Mucosa of descending colon (tissue), 3 donors: Measurements from ENCODE around the gene SH2B2. TPM values are rescaled to one million over a fixed set of nuclear protein-coding genes. Genes with fewer than 3 reads are reported as not detected.
A peak's percentile ranks its signal among the peaks of the same experiment; 100 is the strongest.

ENCODE experiments used
- ATAC-seq: fragments of 200-7000 bp; cut with Tn5 transposase; one replicate; pipeline ENCODE4 v1.9.1; 2020; ENCODE audit warnings: mild to moderate bottlenecking, moderate library complexity
- DNase-seq, 3 donors: peaks; one replicate each; pipeline ENCODE4 v3.0.0-alpha.2; 2020
- H3K36me3 ChIP-seq: fragments of 200-600 bp; one replicate; pipeline ENCODE4 v1.8.0; 2021; ENCODE audit warnings: low read depth, mild to moderate bottlenecking
- H3K4me1 ChIP-seq: fragments of 200-600 bp; one replicate; pipeline ENCODE4 v1.8.0; 2021; ENCODE audit warnings: low read depth, mild to moderate bottlenecking
- H3K4me3 ChIP-seq: fragments of 200-600 bp; one replicate; pipeline ENCODE4 v1.8.0; 2021; ENCODE audit warnings: mild to moderate bottlenecking
- H3K9me3 ChIP-seq: fragments of 200-600 bp; one replicate; pipeline ENCODE4 v1.8.0; 2021; ENCODE audit warnings: mild to moderate bottlenecking
- CTCF ChIP-seq: fragments of 200-600 bp; IDR thresholded peaks from one replicate; pipeline ENCODE4 v1.8.0; 2022; ENCODE audit warnings: antibody characterized with exemption, mild to moderate bottlenecking
- intact Hi-C, 2 donors: fragments of 100-400 bp; cut with DNase I in 1 of 2; cut with micrococcal nuclease in 1 of 2; formaldehyde crosslinking; loops; one replicate each; pipeline versions ENCODE4 v1.11.0 to v1.11.1; 2022; cut with DNase I, micrococcal nuclease
- total RNA-seq, 3 donors: library from RNA; stranded (reverse); fragmentation: NEBNext Ultra II Directional in 2 of 3; extraction: Animal tissue kit (Norgen Biotek cat#: 25700) in 2 of 3; gene quantifications; one replicate each; pipeline versions ENCODE4 v1.2.1 to v1.2.4, GENCODE V29; 2021 to 2023
- donor health status: DM: no; HTN: no; CAD: no; lungs with moderate emphysema.
- donor health status: DM: no; HTN: no; CAD: no.
- donor health status: DM: no; HTN: yes; CAD: no.

Gene SH2B2
- total RNA-seq, 3 donors from 2014 or later, result 2.3 to 3.7 (median 2.7) TPM

- DNase-seq (peak in 1 of 3 donors; percentile 56), ATAC-seq (no peak)
- Histone ChIP-seq H3K36me3 (no peaks in the 10 kb centered on the region), H3K4me1 (peaks cover 10% of the 10 kb centered on the region), H3K4me3 (no peak overlapping the region), H3K9me3 (no peaks in the 10 kb centered on the region)
- intact Hi-C loops, result no loop called here
- TF ChIP-seq CTCF, result no peak
Observed at GRCh38 chr7:102303669-102304422, 17.2 kb downstream of the SH2B2 start.

- intact Hi-C loops, result no loop called here
- Histone ChIP-seq H3K36me3 (no peaks in the 10 kb centered on the region), H3K4me1 (peaks cover 10% of the 10 kb centered on the region), H3K9me3 (no peaks in the 10 kb centered on the region), H3K4me3 (no peak overlapping the region)
- ATAC-seq, result no peak
- TF ChIP-seq CTCF, result no peak
- DNase-seq, result no peak
Observed at GRCh38 chr7:102304668-102305067, 18.0 kb downstream of the SH2B2 start.

DNA sequence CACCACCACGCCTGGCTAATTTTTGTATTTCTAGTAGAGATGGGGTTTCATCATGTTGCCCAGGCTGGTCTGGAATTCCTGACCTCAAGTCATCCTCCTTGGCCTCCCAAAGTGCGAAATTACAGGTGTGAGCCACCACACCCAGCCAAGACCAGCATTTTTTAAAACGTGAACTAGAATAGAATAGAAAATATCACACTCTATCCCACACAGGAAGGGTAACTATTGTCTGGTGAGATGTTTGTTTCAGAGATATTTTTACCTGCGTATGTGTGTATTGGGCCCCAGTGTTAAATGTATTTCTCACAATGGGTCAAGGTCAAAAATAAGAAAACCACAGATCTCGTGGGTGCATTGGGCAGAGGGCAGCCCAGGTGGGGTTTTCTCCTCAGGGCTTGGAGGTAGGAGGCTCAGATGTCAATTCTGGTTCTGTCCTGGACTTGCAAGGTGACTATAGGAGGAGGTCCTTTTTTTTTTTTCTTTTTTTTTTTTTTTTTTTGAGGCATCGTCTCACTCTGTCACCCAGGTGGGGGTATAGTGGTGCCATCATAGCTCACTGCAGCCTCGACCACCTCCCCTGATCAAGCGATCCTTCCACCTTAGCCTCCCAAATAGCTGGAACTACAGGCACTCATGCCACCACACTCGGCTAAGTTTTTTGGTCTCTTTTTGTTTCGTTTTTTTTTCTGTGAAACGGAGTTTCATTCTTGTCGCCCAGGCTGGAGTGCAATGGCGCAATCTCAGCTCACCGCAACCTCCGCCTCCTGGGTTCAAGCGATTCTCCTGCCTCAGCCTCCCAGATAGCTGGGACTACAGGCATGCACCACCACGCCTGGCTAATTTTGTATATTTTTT lies 19.0 kb downstream of the SH2B2 start:
- intact Hi-C loops, result no loop called here
- DNase-seq, result no peak

DNA sequence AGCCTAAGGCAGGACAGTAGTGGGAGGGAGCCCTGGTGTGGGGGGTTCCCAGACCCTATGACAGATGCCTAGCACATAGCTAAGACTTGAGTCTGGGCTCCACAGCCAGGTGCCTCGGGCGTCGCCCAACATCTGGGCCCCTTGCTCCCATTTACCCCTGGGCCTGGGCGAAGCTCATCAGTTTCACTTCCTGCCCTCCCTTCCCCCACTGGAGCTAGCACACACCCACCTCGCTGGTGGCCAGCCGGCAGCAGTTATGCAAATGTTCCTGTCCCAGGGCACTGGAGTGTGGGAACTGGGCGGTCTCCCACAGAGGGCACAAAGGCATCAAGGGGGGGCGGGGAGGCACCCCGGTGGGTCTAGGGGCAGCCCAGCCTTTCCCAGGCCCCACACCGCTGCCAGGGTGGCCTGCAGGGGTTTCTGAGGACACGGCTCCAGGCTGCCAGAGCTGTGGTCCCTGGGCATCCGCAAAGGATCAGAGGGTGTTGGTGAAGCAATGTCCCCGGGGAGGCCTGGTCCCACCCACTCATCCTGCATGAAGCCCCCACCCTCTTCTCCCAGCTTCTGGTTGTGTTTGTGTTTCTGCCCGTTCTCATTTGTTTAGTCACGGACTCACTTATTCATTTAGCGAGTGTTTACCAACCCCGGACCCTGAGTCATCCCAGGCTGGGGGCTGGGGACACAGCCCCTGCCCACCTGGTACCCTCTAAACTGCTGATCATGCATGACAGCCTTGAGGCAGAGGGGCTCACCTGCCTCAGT lies 20.4 kb downstream of the SH2B2 start:
- ATAC-seq, result peak; percentile 97
- TF ChIP-seq CTCF, result no peak
- no peak overlapping the region for H3K4me3 ChIP-seq
- peaks cover 10% of the 10 kb centered on the region for H3K4me1 ChIP-seq
- intact Hi-C loops, result no loop called here
- no peaks in the 10 kb centered on the region for H3K36me3 ChIP-seq
- DNase-seq, result peak; percentile 85 to 92 (median 87)
- no peaks in the 10 kb centered on the region for H3K9me3 ChIP-seq

More for the DNA sequence above, 19.0 kb downstream of the SH2B2 start:
- H3K9me3 ChIP-seq, result no peaks in the 10 kb centered on the region
- no peak for ATAC-seq
- H3K4me1 ChIP-seq, result peaks cover 10% of the 10 kb centered on the region
- no peak for TF ChIP-seq CTCF
- H3K36me3 ChIP-seq, result no peaks in the 10 kb centered on the region
- H3K4me3 ChIP-seq, result no peak overlapping the region

- no peaks in the 10 kb centered on the region for H3K9me3 ChIP-seq
- no peak for ATAC-seq
- H3K4me1 ChIP-seq, result peaks cover 10% of the 10 kb centered on the region
- no peak for DNase-seq
- TF ChIP-seq CTCF, result no peak
- intact Hi-C loops, result no loop called here
- no peaks in the 10 kb centered on the region for H3K36me3 ChIP-seq
- H3K4me3 ChIP-seq, result no peak overlapping the region
Observed at GRCh38 chr7:102310414-102310815, 23.7 kb downstream of the SH2B2 start.
